G401.6 (cell line): ENCODE data around the gene IL24.

Source experiments
- FAIRE-seq: peaks from 2 replicates; lab custom pipeline; 2012; peaks lifted over from hg19 to GRCh38; lab: Jason Lieb, UNC

The IL24 gene

GRCh38 chr1:206925106-206925736 is 28.0 kb downstream of the IL24 start:
- no peak for FAIRE-seq

GRCh38 chr1:206926286-206926685 is 29.0 kb downstream of the IL24 start:
- no peak for FAIRE-seq

- FAIRE-seq, result no peak
These were observed 32.3 kb downstream of the IL24 start for GRCh38 chr1:206929524-206929923.

GRCh38 chr1:206930210-206930798 is 33.1 kb downstream of the IL24 start:
- FAIRE-seq, result no peak

GRCh38 chr1:206931709-206932108 is 34.5 kb downstream of the IL24 start:
- no peak for FAIRE-seq

- no peak for FAIRE-seq
These were observed 34.9 kb downstream of the IL24 start for GRCh38 chr1:206932177-206932576.

- FAIRE-seq, result no peak
These were observed 36.2 kb downstream of the IL24 start for GRCh38 chr1:206933333-206933945.

GRCh38 chr1:206935491-206936067 is 38.3 kb downstream of the IL24 start:
- no peak for FAIRE-seq

GRCh38 chr1:206937425-206937824 is 40.2 kb downstream of the IL24 start:
- FAIRE-seq, result no peak

GRCh38 chr1:206939131-206939530 is 41.9 kb downstream of the IL24 start:
- FAIRE-seq, result no peak

GRCh38 chr1:206939841-206940587 is 42.8 kb downstream of the IL24 start:
- FAIRE-seq, result no peak

- FAIRE-seq, result no peak
These were observed 43.3 kb downstream of the IL24 start for GRCh38 chr1:206940588-206940936.

- no peak for FAIRE-seq
These were observed 44.6 kb downstream of the IL24 start for GRCh38 chr1:206941766-206942418.

- no peak for FAIRE-seq
These were observed 47.5 kb downstream of the IL24 start for GRCh38 chr1:206944703-206945102.

- FAIRE-seq, result no peak
These were observed 48.5 kb downstream of the IL24 start for GRCh38 chr1:206945779-206946178.

GRCh38 chr1:206946261-206946660 is 49.0 kb downstream of the IL24 start, which contains the start of gene PIGR:
TSS of gene PIGR (minus strand) at chr1:206946466. CDS start at chr1:206940531, 5,935 bp downstream.
- no peak for FAIRE-seq

GRCh38 chr1:206947255-206947654 is 50.0 kb downstream of the IL24 start:
- FAIRE-seq, result no peak

GRCh38 chr1:206949208-206949607 is 52.0 kb downstream of the IL24 start:
- FAIRE-seq, result no peak

GRCh38 chr1:206949641-206950040 is 52.4 kb downstream of the IL24 start:
- FAIRE-seq, result no peak

- no peak for FAIRE-seq
These were observed 54.3 kb downstream of the IL24 start for GRCh38 chr1:206951318-206952100.

GRCh38 chr1:206952171-206952570 is 54.9 kb downstream of the IL24 start:
- FAIRE-seq, result no peak
